Daoy (cell line): ENCODE data around the gene ARHGAP21. TPM values are rescaled to one million over a fixed set of nuclear protein-coding genes. Genes with fewer than 3 reads are reported as not detected.
A peak's percentile ranks its signal among the peaks of the same experiment; 100 is the strongest.

Experiments used
- DNase-seq: peaks from one replicate; pipeline ENCODE4 v3.0.0-alpha.2; 2015; ENCODE audit warnings: low read depth
- total RNA-seq: library from RNA; depleted of rRNA; stranded (reverse); fragments of >200 nt; shearing (Covaris generic); gene quantifications from 2 replicates; pipeline ENCODE4 v1.2.3, GENCODE V29; 2014

The ARHGAP21 gene
- total RNA-seq, 1 experiment from 2014 or later, result 21.1 TPM

DNA sequence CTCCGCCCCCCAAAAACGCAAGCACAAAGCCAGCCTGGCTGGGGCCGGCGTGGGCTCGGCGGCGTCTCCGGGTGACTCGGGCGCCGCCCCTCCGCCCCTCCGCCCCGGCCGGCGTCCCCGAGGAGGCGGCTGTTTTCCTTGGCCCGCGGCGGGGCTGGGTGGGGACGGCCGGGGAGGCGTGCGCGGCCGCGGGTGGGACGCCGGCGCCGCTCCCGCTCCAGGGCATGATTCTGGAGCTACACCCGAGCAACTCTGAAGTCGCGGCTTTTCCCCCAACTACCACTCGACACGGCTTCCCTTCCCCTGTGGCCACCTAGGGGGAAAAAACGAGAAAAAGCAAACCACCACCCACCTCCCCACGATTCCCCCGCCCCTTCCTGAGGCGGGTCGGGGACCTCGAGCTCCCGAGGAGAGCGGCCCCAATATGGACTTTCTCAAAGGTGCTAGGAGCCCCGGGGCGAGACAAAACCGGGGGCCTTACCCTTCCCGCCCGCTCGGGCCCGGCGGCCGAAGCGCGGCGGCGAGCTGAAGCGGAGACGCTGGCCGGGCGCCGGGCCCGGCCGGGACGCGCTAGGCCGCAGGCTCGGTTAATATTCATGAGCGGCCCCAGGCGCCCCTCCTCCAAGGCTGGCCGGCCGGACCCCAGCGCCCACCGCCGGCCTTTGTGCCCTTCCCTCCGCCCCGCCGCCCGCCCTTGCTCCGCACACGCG, 856 bp downstream of the ARHGAP21 start:
- DNase-seq, result peak; percentile 41

- DNase-seq, result no peak
Observed at GRCh38 chr10:24722131-24722675, 1.5 kb downstream of the ARHGAP21 start.

DNA sequence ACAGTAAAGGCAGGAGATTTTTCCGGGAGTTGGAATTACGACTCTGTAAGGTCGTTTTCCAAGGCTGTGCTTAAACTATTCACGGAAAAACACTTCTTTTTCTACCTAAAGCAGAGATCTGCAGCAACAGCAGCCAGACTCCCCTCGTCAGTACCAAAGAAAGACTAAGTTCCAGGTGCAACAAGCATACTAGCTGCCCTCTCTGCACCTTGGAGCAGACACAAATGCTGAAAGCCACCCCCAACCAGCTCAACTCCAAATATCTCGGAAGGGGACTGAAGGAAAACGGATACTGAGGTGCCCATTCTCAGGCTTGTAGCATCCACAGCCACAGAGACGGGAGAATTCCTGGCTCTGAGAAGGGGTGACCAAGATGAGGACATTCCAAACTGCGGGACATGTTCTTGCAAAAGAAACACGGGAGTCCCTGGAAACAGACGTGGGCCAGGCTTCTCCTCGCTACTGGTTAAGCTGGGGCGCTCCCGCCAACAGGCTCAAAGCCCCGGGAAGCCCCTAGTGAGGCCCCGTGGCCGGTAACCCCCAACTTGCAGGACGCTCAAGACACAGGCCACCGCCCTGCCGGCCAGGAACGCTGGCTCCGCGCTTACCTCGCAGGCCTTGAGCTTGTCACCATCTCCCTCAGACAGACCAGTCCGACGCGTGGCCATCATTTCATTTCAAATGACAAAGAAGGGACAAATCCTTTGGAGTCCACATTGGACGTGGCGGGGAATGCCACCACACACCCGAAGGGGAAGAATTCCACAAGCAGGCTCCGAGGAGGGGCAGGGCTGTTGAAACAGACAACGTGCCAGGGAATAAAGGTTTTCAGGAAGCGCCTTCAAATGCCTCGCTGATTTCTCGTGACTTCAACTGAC, 2.2 kb downstream of the ARHGAP21 start:
- peak; percentile 25 for DNase-seq

DNA sequence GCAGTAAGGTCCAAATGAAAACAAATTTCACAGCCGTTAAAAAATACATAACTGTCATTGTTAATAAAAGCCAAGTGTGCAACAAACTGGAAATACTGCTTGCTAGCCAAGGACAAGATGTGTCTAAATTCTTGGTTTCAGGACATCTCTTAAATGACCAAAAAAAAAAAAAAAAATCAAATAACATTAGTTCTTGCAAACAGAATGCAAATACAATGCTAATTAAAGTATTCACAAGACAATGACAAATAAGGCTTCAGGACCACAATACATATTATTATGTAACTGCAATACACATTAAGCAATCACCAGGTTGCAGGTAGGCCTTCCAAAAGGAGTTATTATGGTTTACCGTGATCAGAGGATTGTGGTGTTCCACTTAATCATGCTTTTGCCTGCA, 3.6 kb downstream of the ARHGAP21 start:
- no peak for DNase-seq

DNA sequence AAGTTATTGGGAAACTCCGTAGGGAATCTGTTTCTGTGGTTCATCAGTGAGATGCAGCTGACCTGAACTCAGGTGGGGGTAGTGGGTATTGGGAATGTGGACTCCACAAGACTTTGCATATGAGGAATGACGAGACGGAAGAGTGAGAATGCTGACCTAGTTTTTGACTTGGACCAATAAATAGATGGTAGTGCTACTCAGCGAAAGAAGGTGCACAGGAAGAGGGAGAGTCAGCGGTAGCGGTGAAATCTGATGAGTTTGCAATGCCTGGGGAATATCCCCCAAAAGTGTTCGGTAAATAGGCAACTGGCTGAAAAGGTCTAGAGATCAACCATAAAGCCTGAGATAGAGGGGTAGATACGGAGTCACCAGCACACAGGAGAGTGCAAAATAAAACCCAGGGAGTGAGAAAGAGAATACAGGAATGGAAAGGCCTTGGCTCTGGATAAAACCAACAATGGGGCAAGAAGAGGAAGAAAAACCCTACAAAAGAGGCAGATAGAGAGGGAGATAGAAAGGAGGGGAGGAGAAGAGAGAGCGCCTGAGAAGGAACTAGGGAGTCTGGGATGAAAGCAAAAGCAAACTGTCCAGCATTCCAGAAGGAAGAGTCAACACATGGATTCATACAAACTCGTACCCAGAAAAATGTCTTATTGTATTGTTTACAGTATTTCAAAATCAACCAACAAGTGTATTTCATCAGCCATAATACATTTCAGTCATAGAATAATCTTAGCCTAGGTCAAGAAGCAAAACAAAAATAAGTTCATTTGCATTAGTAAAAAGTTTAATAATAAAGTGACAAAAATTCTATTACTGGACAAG, 5.4 kb downstream of the ARHGAP21 start:
- peak; percentile 26 for DNase-seq

DNA sequence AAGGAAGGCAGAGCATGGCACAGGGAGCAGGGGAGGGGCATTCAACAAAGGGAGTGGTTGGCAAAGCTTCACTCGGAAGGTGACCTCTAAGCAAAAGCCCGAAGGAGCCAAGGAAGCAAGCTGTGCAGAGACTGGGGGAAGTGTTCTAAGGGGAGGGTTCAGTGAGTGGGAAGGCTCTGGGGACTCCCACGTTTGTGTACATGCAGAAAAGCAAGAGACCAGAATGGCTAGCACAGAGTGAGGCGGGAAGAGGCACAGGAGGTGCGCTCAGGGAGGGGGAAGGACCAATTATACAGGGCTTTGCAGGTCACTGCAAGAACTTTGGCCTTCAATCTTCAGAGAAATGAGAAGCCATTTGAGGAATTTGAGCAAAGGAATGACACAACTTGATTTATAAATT, 7.4 kb downstream of the ARHGAP21 start:
- DNase-seq, result no peak

DNA sequence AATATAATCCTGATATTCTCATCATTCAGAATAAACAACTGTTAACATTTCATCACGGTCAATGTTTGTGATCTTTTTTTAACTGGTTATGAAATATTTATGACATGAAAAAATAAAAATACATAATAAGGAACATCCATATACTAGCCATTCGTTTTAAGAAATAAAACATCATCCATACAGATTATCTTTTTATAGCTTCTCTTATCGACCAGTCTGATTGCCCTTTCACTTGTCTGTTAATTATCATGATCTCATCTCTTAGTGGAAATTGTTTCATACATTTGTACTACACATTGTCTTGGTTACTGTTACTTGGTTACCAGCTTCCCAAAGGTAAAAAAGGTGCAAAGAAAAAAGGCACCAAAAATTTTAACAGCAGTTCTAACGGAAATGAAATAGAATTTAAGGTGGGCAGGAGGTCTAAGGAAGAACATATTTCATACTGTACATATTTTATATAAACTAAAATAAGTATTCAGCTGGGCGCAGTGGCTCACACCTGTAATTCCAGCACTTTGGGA, 8.4 kb downstream of the ARHGAP21 start:
- no peak for DNase-seq

- DNase-seq, result no peak
Observed at GRCh38 chr10:24713086-24713485, 10.6 kb downstream of the ARHGAP21 start.

- no peak for DNase-seq
Observed at GRCh38 chr10:24711465-24711864, 12.2 kb downstream of the ARHGAP21 start.

DNA sequence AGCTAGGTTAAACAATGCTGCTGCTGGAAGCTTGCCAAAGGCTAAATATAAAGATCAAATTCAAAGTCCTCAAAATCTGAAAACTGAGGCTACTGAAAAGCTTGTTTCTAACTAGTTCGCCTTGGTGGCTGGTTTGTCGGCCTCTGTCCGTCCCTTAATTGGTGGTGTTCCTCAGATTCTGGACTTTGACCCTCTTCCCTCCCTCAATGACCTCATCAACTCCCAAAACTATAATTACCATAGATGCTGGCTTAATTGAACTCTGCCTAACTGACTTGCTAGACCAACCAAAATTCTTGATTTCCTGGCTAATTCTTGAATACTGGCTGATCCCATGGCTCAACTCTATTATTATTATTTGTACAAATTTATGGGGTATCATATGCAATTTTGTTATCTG, 15.6 kb downstream of the ARHGAP21 start:
- DNase-seq, result no peak

- DNase-seq, result no peak
Observed at GRCh38 chr10:24707445-24707844, 16.2 kb downstream of the ARHGAP21 start.

DNA sequence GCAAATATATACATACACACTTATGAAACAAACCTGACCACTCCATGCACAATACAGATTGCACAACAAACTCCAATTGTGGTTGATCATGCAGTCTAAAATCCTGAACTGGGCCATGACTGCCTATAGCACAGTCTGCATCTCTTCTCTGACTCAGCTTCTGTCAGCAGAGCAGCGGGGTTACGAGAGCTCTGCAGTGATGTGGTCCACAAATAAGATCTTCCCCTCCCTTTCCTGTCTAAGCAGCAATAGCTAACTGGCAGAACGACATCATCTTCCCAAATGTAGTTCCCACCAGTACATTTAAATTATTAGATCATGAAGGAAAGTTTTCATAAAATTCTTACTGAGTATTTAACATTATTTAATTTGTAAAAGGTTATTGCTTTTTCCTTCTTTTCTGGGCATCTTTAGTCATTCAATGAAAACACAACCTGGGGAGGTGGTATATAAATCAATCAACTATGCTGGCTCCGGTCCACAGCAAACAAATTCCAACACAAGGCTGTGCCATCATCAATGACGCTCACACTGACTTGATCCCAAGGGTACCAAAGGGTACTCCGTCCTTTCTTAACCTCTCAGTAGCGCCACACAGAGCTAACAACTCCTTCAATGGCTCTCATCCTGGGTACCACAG, 17.1 kb downstream of the ARHGAP21 start:
- DNase-seq, result peak; percentile 80

GRCh38 chr10:24703700-24704099, 20.0 kb downstream of the ARHGAP21 start:
- DNase-seq, result no peak

DNA sequence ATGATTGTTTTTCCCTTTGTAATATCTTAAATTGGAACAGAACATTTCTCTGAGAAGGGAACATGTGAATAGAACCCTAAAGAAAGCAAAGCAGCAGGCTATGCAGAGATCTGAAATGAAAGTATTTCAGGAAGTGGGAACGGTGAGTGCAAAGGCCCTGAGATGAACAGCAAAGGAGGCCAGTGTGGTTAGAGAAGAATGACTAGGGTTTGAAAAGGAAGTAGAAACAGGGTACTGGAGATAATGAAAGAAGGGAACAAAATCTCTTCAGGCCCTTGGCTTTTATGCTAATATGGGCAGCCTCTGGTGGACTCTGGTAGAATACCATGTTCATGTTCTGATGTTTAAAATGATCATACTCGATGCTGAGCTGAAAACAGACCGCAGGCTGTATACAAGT, 22.2 kb downstream of the ARHGAP21 start:
- no peak for DNase-seq

GRCh38 chr10:24700948-24701347, 22.7 kb downstream of the ARHGAP21 start:
- DNase-seq, result no peak

GRCh38 chr10:24698270-24698669, 25.4 kb downstream of the ARHGAP21 start:
- DNase-seq, result no peak

DNA sequence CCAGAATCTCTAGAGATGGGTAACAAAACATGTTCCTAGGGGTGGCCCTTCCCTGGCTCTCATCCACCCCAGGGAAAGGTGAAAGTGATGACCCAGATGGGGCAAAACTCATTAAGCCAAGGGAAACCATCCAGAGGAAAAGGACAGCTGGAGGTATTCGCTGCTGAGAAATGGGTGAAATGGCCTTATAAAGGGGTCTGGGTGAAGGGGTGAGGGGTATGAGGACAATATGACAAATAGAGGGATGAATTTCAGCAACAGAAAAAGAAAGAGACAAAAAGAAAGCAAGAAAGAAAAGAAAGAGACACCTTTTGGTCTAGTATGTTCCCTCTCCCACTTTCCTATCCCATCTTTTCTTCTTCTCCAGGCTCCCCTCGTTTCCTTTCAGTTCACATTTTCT, 26.6 kb downstream of the ARHGAP21 start:
- DNase-seq, result no peak

DNA sequence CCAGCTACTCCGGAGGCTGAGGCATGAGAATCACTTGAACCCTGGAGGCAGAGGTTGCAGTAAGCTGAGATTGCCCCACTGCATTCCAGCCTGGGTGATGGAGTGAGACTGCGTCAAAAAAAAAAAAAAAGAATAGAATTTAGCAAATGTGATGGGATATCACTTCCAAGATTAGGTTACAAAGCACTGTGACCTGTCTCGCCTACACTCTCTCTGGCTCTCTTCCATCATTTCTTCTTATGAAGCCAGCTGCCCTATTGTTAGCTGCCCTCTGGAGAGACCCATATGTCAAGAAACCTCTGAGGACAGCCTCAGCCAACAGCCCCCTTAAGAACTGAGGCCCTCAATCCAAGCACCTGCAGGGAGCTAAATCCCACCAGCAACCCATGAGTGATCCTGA, 28.2 kb downstream of the ARHGAP21 start:
- no peak for DNase-seq

DNA sequence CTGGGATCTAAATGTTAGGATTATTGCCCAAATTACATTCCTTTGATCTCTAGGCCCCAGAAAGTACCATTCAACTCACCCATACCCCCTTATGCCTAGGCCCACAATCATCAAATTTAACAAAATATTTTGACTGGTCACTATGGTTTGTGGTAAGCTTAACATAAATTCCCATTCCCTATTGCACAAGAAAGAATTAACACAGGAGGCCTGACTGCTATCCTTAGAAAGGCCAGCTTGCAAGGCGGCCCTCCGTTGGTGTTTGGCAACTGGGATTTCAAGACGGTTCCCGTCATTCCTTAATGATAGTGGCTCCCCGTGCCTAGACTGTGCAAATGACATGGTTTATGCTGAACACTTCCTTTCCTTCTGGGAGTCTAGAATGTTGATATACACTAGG, 29.6 kb downstream of the ARHGAP21 start:
- no peak for DNase-seq

DNA sequence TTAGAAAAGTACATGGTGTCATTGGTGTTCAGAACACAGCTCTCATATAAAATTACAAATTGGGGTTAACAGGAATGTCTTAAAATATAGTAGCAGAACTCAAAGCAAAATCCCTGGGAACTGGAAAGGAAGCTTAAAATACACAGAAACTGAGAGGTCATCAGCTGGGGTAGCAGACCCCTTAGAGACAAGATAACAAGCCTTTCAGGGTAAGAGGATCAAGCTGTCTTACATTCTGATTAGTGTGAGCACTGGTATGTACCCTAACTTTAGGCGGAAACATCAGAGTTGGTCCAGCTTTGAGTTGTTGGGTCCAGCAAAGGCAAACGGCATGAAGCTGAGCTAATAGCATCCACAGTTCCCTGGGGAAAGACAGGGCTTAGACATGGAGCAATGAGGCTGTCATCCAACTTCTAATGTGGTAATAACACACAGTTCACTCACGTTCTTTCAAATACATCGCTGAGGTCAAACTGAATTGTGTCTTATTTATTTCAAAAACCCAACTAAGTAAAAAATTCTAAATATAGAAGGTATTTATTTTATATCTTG, 32.6 kb downstream of the ARHGAP21 start:
- DNase-seq, result no peak

DNA sequence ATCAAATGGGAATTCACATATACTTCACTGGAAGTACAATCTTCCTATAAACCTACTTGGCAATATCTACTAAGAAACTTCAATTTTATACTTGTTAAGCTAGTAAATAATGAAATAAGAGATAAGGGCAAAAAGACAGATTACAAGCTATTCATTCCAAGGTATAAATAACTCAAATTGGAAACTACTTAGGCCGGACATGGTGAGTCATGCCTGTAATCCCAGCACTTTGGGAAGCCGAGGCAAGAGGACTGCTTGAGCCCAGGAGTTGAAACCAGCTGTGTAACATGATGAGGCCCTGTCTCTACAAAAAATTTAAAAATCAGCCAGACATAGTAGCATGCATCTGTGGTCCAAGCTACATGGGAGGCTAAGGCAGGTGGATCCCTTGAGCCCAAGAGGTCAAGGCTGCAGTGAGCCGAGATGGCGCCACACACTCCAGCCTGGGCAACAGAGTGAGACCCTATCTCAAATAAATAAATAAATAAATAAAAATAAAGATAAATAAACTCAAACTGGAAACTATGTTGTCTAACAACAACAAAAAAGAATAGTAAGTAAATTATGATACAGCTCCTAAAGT, 37.6 kb downstream of the ARHGAP21 start:
- no peak for DNase-seq
